HG03103 (cell line): ENCODE data around the gene COX8A.
"Not testable (repeated sequence)": the region's sequence is repeated elsewhere in the genome, so short reads cannot be mapped to it uniquely, and the experiment has no call there.

Experiments used
- ATAC-seq: cut with Tn5 transposase; IDR thresholded peaks from one replicate; pipeline ENCODE4 v1.9.1; 2021; ENCODE audit warnings: low read depth; ENCODE audit not compliant: unreplicated experiment

COX8A gene

DNA sequence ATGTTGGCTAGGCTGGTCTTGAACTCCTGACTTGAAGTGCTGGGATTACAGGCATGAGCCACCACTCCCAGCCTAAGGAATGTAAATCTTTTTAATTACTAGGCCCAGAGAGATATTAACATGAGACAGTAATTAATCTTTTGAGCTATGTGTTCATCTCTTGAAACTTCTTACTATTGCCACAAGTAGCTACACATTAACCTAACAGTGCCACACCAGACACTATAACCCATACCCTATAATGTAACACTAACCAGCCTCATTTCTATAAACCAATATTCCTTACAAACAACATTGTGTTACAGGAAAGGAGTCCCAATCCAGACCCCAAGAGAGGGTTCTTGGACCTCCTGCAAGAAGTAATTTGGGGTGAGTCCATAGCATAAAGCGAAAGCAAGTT is 8.0 kb upstream of the COX8A start:
- ATAC-seq = no peak

DNA sequence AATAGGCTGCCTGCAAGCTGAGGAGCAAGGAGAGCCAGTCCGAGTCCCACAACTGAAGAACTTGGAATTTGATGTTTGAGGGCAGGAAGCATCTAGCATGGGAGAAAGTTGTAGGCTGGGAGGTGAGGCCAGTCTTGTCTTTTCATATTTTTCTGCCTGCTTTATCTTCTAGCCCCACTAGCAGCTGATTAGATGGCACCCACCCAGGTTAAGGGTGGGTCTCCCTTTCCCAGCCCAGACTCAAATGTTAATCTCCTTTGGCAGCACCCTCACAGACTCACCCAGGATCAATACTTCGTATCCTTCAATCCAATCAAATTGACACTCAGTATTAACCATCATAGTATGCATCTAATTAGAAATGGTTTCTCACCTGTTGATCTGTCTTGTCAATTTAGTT is 5.0 kb upstream of the COX8A start:
- no peak for ATAC-seq

DNA sequence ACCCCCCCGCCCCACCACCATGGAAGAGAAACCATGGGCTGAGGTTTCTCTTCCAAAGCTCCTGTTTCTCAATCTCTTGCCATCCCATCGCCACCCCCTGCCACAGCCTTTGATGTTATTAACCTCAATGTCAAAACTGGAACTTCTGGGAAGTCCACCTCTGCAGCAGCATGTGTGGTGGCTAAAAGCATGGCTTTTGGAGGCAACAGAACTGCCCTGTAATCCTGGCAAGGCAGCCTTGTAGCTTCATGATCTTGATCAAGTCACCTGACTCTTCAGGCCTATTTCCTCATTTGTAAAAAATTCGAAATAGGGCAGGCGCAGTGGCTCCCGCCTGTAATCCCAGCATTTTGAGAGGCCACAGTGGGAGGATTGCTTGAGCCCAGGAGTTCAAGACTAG is 3.5 kb upstream of the COX8A start:
- no peak for ATAC-seq

DNA sequence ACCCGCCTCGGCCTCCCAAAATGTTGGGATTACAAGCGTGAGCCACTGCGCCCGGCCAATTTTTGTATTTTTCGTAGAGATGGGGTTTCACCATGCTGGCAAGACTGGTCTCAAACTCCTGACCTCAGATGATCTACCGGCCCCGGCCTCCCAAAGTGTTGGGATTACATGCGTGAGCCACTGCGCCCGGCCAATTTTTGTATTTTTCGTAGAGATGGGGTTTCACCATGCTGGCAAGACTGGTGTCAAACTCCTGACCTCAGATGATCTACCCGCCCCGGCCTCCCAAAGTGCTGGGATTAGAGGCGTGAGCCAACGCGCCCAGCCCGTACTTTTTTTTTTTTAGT is 535 bp upstream of the COX8A start:
- ATAC-seq = not testable (repeated sequence)

DNA sequence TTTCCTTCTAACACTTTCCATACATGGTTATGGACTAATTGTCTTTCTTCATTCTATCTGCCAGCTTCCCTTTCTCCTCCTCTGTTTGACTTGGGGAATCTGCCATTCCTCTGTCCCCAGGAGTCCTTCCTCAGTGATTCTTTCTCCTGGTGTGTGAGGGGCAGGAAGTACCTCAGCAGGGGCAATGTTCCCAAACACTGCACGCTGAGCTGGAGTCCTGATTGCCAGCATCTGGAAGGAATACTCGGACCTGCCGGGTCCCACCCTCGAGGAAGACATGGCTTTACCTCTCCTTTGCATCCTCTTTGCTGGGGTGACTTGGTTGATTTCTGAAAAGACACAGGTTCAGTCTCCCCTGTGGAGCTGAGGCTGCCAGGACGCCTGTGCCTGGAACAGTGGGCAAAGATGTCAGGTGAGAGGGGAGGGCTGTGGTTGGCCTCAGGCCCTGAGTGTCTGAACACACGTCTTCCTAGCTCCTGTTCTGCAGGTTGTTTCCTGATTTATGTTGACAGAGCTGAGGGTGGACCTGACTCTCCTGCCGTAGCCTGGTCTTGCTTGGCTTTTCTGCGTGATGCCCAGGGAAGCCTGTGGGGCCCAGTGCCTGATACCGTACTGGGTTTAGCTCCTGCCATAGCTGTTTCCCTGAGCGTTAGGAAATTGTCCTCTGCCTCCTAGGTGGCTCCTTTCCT is 4.3 kb downstream of the COX8A start:
- no peak for ATAC-seq

DNA sequence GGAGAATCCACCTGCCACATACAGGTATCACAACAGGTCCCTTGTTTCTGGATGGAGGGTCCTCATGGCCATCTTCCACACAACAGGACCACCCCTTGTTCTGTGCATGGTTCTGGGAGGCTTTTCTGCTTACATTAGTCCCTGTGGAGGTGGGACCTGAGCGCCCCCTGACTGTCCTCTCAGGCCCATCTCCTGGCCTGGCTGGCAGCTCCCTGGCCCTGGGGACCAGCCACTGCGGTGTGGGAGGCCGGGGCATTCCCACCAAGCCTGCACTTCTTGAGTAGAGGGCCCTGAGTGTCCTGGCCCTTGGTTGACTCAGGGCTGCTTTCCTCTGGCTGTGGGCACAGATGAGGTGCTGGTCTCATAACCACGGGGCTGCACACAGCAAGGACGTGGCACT is 5.0 kb downstream of the COX8A start:
- ATAC-seq = no peak

DNA sequence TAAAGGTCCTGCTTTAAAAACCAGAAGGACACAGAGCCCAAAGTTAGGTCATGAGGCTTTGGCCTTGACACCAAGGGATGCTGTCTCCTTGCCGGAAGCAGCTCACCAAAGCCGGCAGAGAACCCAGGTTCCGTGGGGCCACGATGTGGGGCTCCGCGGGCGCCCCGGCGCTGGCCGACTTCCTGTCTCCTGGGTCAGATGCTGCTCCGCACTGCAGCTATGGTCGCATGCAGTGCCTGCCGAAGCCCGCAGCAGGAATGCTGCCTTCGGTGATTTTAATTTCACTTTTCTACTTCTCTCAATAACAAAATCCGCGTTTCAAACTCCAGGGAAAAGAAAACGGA is 11.4 kb downstream of the COX8A start:
- ATAC-seq = no peak

DNA sequence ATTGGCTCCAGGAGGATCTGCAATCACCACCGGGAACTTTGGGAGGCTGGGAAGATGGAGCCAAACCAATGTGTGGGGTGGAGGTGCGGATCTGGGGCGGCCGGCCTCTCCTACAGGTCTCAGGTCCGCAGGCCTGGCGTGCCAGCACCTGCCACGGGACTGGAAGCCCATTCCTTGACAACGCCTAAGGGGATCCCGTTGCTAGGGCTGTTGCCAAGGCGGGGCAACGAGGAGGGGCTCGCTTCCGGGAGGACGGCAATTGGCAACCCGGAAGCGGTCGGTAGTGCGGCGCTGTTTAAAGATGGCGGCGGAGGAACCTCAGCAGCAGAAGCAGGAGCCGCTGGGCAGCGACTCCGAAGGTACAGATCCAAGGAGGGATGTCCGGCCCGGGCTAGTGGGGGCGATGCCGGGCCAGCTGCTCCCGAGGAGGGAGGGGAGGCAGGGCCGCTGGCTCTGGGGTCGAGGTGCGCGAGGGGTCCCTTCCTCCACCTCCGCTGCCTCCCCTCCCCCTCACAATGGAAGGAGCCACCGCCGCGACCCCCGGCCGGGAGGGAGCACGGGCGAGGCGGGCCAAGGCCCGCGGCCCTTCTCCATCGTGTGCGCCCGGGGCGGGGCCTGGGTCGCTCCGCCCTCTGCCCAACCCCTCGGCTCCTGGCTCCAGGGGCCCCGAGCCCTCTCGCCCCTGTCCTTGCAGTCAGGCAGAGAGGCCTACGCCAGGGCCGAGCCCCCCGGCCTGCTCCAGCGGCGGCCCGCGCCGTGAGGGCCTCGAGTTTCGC is 11.9 kb downstream of the COX8A start, which contains the start of gene OTUB1:
Gene OTUB1, plus strand, starts transcription at position 283 of the 776 bp plus-strand sequence. Its CDS starts 19 bp downstream, at position 302.
- peak; percentile 73 for ATAC-seq

DNA sequence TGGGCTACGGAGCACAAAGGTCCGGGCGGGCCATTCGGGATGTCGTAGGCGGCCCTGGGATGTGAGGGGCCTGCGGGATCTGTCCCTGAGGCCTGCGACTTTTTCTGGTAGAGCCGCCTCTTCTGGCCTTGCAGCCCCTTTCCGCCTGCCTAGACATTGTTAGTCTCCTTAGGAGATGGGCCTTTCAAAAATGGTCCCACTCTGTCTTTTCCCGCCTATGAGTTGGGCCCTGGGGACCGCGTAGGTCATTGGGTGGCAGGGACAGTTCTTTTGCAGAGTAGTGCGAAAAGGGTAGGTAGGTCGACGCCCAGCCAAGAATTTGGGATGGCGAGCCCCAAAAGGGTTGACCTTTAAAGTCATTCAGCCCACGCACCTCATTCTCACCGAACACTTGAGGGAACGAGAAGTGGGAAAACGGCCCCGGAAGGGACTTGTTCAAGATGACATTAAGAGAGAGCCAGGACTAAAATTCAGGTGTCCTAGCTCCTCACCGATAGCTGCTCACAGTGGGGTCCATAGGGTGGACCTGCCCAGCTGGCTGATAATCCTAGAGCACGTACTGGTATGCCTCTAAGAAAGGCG is 12.6 kb downstream of the COX8A start:
- ATAC-seq = no peak

DNA sequence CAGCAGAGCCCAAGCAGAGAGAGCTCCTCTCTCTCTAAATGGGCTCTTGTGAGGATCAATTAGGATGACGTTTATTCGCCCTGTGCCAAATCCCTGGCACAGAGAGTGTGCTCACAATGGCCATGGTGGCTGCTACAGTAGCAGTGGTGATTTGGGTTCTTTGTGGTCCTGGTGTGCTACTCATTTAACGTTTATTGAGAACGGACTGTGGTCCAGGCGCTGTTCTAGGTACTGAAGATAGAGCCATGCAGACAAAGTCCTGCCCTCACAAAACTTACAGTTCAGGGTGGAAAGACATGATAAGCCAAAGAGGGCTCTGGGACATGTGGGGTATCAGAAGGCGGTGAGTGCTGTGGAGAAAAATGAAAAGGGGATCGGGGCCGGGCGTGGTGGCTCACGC is 17.1 kb downstream of the COX8A start:
- no peak for ATAC-seq

DNA sequence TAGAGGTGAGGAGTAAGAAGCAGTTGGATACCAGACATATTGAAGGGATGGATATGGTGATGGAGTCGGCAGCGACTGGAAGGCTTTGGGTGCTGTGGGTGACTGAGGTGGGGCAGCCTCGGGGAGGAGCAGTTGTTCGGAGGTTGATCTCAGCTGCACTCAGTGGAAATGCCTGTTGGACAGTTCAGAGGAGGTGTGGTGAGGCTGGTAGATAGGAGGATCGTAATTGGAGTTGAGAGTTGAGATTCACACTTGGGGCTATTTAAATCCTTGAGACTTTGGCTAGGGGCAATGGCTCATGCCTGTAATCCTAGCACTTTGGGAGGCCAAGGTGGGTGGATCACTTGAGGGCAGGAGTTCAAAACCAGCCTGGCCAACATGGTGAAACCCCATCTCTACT is 18.7 kb downstream of the COX8A start:
- no peak for ATAC-seq

DNA sequence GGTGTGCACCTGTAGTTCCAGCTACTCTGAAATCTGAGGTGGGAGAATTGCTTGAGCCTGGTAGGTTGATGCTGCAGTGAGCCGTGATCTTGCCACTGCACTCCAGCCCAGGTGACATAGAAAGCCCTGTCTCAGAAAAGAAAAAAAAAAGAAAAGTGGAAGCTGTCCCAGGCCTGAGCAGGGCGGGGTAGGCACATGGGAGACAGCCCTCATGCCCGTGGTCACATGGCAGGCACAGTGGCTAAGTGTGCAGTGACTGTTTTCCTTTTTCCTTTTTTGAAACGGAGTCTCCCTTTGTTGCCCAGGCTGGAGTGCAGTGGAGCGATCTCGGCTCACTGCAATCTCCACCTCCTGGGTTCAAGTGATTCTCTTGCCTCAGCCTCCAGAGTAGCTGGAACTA is 19.6 kb downstream of the COX8A start:
- no peak for ATAC-seq

DNA sequence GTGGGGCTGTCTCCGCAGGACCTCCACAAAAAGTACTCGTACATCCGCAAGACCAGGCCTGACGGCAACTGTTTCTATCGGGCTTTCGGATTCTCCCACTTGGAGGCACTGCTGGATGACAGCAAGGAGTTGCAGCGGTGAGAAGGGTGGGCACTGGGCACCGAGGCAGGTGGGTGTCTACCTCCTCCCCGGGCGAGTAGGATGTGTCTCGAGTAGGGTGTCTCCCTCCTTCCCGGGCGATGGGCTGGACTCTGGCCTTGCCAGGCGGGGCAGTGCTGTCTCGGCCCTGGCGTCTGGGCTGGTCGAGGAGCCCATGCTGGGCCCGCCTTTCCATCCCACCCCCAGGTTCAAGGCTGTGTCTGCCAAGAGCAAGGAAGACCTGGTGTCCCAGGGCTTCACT is 22.1 kb downstream of the COX8A start:
- ATAC-seq = no peak

DNA sequence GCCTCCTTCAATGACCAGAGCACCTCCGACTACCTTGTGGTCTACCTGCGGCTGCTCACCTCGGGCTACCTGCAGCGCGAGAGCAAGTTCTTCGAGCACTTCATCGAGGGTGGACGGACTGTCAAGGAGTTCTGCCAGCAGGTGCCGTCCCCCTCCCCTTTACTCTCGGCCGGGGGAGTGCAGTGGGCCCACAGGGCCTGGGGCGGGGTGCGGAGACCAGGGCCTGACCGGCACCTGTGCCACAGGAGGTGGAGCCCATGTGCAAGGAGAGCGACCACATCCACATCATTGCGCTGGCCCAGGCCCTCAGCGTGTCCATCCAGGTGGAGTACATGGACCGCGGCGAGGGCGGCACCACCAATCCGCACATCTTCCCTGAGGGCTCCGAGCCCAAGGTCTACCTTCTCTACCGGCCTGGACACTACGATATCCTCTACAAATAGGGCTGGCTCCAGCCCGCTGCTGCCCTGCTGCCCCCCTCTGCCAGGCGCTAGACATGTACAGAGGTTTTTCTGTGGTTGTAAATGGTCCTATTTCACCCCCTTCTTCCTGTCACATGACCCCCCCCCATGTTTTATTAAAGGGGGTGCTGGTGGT is 22.8 kb downstream of the COX8A start:
- no peak for ATAC-seq

DNA sequence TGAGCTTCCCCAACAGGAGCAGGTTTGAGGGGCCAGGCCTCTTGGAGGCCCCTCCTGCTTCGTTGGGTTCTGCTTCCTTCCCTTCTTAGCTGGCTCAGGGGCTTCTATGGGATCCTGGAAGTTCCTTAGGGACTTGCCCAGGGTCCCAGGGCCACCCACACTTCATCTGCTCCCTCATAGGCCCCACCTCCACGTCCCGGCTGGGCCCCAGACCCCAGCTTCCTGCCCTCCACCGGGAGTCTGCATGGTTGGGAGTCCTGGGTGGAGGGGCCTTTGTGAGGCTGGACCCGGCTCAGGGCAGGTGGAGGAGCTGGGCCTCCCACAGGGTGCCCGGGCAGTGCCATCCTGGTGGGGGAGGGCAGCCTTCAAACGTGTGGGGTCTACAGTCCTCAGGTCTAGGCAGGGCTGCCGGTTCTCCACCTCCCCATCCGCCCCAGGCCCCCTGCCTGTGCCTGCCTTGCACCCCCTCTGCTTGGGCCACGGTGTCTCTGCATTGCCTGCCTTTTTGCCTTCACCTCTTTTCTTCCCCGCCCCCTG is 23.4 kb downstream of the COX8A start:
- no peak for ATAC-seq

DNA sequence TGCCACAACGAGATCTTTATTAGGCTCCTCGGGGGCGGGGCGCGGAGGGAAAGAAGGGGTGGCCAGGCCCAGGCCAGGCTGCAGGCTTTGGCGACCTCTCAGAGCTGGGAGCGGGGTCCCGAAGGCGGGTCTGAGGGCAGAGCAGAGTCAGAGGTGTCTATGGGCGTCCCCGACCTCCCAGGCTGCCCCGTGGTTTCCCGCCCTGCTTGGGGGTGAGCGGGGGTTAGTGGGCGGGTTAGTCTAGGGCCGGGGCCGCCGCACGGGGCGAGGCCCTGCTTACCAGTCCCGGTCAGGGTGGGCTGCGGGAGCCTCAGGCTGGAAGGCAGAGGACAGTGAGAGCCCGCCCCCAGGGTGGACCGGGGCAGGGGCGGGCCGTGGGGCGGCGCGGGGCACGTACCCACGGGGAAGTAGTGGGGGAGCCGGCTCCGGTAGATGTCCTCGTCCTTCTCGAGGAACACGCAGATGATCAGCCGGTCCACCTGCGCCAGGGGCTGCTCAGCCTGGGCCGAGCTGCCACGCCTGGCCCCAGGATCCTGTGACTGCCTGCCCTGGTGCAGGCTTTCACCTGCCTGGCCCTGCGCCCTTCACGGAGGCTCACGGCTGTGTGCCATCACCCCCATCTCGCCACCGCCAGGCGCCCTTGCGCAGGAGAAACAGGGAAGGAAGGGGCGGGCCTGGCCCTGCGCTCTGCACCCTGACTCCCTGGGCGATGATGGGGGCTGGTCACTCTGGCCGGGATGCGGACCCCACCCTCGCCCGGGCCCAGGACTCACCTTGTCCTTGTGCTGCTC is 24.3 kb downstream of the COX8A start:
- ATAC-seq = no peak

DNA sequence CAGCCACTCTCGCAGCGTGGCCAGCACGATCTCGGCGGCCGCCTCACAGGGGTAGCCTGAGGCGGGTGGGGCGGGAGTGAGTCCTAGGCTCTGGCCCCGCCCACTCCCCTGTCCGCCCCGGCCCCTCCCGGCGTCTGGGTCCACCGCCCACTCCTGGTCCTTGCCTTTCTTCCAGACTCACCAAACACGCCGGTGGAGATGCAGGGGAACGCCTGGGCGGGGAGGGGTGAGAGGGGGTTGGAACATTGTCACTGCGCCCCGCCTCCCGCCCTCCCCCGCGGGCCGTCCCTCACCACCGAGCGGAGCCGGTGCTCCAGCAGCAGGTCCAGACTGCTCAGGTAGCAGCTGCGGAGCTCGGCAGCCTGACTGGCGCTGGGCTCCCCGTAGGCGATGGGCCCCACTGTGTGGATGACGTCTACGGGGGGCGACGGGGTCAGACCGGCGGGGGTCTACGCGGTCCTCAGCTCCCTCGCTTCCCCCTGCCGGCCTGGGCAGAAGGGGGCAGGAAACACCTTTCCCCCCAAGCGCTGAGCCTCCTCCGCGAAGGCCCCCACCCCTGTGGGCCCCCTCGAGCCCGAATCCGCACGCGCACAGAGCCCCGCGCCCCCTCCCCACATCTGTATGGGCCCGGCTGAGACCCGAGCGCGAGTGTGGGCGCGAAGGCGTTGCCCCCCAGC is 25.1 kb downstream of the COX8A start:
- no peak for ATAC-seq

DNA sequence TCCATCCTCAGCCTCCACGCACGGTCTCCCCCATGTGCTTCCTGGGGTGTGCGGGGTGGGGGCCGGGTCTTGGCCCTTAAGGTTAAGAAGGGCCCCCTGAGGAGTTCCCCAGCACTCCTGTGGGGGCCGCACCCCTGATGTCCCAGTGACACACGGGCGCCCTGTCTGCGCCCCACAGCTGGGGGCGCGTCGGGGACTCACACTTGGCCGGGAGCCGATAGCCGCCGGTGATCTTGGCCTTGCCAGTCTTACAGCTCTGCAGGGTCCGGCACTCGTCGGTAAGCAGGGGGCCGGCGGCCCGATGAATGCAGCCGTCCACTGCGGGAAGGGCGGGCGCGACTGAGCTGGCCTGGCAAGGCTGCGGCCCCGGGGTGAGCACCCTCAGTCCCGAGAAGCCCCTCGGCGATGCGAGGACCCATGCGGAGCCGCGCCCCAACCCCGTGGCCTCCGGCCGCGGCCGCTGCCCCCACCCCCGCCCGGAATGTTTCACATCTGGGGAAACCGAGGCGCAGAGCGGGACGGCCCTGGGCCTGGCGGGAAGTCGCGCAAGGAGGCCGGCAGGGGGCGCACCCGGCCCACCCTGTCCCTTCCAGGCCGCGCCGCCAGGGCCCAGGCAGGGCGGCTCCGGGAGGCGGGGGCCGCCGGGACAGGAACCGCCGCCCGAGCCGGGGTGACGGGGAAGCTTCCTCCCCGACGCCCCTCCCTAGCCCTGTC is 25.8 kb downstream of the COX8A start:
- no peak for ATAC-seq

DNA sequence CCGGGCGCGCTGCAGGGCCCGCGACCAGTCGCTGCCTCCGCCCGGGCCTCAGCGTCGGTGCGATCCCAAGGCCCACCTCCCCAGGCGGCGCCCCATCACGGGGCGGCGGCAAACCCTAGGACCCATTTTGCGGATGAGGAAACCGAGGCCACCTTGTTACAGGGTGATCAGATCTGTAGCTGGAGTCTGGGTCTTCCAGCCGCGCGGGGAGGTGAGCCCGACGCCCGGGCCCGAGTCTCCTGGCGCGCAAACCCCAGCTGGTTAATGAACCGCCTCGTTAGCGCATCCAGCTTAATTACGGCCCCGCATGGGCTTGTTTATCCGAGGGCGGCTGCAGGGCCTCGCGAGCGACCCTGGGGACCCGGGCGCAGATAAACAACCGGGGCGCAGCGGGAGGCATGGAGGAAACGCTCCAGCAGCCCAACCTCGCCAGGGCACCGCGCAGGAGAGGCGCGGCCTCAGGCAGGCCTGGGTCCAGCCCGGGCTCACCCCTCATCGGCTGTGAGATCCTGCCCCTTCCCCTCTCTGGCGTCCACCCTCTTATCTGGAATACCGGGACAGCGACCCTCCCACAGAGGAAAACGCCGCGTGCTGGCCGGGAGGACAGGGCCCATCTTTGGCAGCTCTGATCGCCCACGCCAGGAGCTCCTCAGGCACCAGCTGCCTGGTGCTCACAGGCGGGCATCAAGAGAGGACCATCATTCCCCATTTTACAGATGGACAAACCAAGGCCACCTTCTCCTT is 26.5 kb downstream of the COX8A start:
- no peak for ATAC-seq
